Fibroblast of lung (primary cell): Measurements from ENCODE around the gene NKX1-2. TPM values are rescaled to one million over a fixed set of nuclear protein-coding genes. Genes with fewer than 3 reads are reported as not detected.

ENCODE experiments used
- DNase-seq, 2 donors: peaks; one replicate each; pipeline versions ENCODE4 v3.0.0 to v3.0.0-alpha.2; 2010; ENCODE audit warnings: low read depth in 2 of 2
- H2AFZ ChIP-seq: 2 replicates; pipeline ENCODE4 v1.5.1; 2012; ENCODE audit warnings: low read length, control low read depth, inconsistent platforms
- H3K27ac ChIP-seq: 2 replicates; pipeline ENCODE4 v1.5.1; 2011; ENCODE audit warnings: low read length, control low read depth; ENCODE audit not compliant: insufficient read depth
- H3K27me3 ChIP-seq: 2 replicates; pipeline ENCODE4 v1.5.1; 2011; ENCODE audit warnings: mild to moderate bottlenecking, low read length; ENCODE audit not compliant: control insufficient read depth, insufficient read depth
- H3K36me3 ChIP-seq: 2 replicates; pipeline ENCODE4 v1.5.1; 2011; ENCODE audit warnings: low read length; ENCODE audit not compliant: control insufficient read depth, insufficient read depth
- H3K4me1 ChIP-seq: 2 replicates; pipeline ENCODE4 v1.5.1; 2011; ENCODE audit warnings: low read length; ENCODE audit not compliant: control insufficient read depth, insufficient read depth; ENCODE audit errors: extremely low read depth
- H3K4me2 ChIP-seq: 2 replicates; pipeline ENCODE4 v1.5.1; 2011; ENCODE audit warnings: low read length, control low read depth; ENCODE audit not compliant: insufficient read depth; ENCODE audit errors: extremely low read depth
- H3K4me3 ChIP-seq, 4 experiments: fragments of 200-600 bp in 1 of 4; sonication (generic) in 1 of 4; replicated peaks in 1 of 4; 2 replicates each; pipeline ENCODE4 v1.5.1; 2011 to 2016; ENCODE audit warnings: low read length in 4 of 4, low read depth in 3 of 4, mild to moderate bottlenecking in 3 of 4, control low read depth in 2 of 4, inconsistent platforms in 1 of 4, mixed read lengths in 1 of 4; ENCODE audit not compliant: insufficient read depth in 1 of 4; ENCODE audit errors: control extremely low read depth in 1 of 4
- H3K79me2 ChIP-seq: 2 replicates; pipeline ENCODE4 v1.5.1; 2012; ENCODE audit warnings: mild to moderate bottlenecking, low read length, inconsistent platforms; ENCODE audit not compliant: control insufficient read depth, insufficient read depth
- H3K9ac ChIP-seq: 2 replicates; pipeline ENCODE4 v1.5.1; 2011; ENCODE audit warnings: mild to moderate bottlenecking, low read length, control low read depth; ENCODE audit not compliant: insufficient read depth
- H3K9me3 ChIP-seq: 2 replicates; pipeline ENCODE4 v1.5.1; 2012; ENCODE audit warnings: low read depth, low read length; ENCODE audit not compliant: control insufficient read depth, insufficient read depth
- H4K20me1 ChIP-seq: 2 replicates; pipeline ENCODE4 v1.5.1; 2011; ENCODE audit warnings: low read length; ENCODE audit not compliant: control insufficient read depth, insufficient read depth; ENCODE audit errors: extremely low read depth
- EZH2 ChIP-seq: IDR thresholded peaks from 2 replicates; pipeline ENCODE4 v1.5.1; 2012; ENCODE audit warnings: low read length, control low read depth, mild to moderate bottlenecking; ENCODE audit errors: missing control alignments
- polyA plus RNA-seq, 2 donors: library from polyadenylated mRNA; depleted of rRNA in 1 of 2; stranded (reverse) in 1 of 2; unstranded in 1 of 2; fragments of >200 nt; gene quantifications; 2 replicates each; pipeline ENCODE4 v1.2.1, GENCODE V29; 2011 to 2012; ENCODE audit warnings: missing spikeins in 1 of 2
- total RNA-seq: library from RNA; depleted of rRNA; stranded (reverse); fragments of >200 nt; gene quantifications from 2 replicates; pipeline ENCODE4 v1.2.1, GENCODE V29; 2014
- TF ChIP-seq, protein P1 (sequence below), 2 donors: IDR thresholded peaks in 1 of 2; conservative IDR thresholded peaks in 1 of 2; 1 replicate in 1 of 2; 2 replicates in 1 of 2; pipeline ENCODE4 v1.5.1; 2011 to 2012; ENCODE audit warnings: low read length in 2 of 2, control low read depth in 1 of 2, inconsistent platforms in 1 of 2, low read depth in 1 of 2, mild to moderate bottlenecking in 1 of 2

NKX1-2 gene
- total and polyA plus RNA-seq, 2 donors (not counting 1 experiment from before 2014, with no cell fraction given), result not detected

DNA sequence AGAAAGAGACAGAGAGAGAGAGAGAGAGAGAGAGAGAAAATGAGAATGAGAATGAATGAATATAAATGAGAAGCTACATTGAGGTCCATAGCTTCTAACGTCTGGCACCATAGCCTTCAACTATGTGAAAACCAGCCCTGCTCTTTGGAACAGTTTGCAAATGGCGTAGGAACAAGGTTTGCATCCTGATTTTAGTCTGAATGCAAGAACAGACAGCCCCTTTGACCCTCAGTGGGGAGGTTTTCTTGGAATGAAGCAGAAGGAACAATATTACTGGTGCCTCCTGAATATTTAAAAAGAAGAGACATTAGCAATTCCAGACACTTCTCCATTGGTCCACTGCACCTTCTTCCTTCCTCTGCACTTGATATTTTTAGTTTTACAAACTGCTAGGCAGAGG is 34.8 kb upstream of the NKX1-2 start:
- Histone ChIP-seq H3K27ac (no peak overlapping the region), H3K4me3 (no peak overlapping the region), H3K27me3 (no peaks in the 10 kb centered on the region), H3K9ac (no peak overlapping the region), H4K20me1 (no peaks in the 10 kb centered on the region), H3K4me1 (no peaks in the 10 kb centered on the region), H3K36me3 (no peaks in the 10 kb centered on the region), H3K79me2 (no peaks in the 10 kb centered on the region), H2AFZ (no peak overlapping the region), H3K4me2 (no peak overlapping the region), H3K9me3 (no peaks in the 10 kb centered on the region)
- DNase-seq, result no peak
- TF ChIP-seq, protein P1, sequence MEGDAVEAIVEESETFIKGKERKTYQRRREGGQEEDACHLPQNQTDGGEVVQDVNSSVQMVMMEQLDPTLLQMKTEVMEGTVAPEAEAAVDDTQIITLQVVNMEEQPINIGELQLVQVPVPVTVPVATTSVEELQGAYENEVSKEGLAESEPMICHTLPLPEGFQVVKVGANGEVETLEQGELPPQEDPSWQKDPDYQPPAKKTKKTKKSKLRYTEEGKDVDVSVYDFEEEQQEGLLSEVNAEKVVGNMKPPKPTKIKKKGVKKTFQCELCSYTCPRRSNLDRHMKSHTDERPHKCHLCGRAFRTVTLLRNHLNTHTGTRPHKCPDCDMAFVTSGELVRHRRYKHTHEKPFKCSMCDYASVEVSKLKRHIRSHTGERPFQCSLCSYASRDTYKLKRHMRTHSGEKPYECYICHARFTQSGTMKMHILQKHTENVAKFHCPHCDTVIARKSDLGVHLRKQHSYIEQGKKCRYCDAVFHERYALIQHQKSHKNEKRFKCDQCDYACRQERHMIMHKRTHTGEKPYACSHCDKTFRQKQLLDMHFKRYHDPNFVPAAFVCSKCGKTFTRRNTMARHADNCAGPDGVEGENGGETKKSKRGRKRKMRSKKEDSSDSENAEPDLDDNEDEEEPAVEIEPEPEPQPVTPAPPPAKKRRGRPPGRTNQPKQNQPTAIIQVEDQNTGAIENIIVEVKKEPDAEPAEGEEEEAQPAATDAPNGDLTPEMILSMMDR (conservative IDR thresholded peaks at IDR 0.05 in 1 of 2, IDR thresholded peaks at IDR 0.05 in 1 of 2; ENCODE audit: low read depth in 1 of 2, low read length in 2 of 2), result no peak
- no peak for TF ChIP-seq EZH2

DNA sequence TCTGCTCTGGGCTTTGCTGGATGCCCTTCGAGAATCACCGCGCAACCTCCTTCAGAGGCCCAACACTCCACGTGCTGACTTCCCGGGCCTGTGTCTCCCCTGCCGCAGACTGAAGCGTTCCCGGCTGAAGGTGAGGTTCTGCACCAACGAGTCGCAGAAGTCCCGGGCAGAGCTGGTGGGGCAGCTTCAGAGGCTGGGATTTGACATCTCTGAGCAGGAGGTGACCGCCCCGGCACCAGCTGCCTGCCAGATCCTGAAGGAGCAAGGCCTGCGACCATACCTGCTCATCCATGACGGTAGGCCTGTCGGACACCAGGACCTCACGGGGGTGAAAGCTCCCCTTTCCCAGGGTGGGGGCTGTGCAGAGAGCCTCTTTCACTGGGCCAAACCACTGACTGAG is 34.2 kb upstream of the NKX1-2 start:
- Histone ChIP-seq H3K4me2 (no peak overlapping the region), H3K27me3 (no peaks in the 10 kb centered on the region), H3K27ac (no peak overlapping the region), H3K9ac (no peak overlapping the region), H3K79me2 (no peaks in the 10 kb centered on the region), H2AFZ (no peak overlapping the region), H4K20me1 (no peaks in the 10 kb centered on the region), H3K4me1 (no peaks in the 10 kb centered on the region), H3K4me3 (no peak overlapping the region), H3K36me3 (no peaks in the 10 kb centered on the region), H3K9me3 (no peaks in the 10 kb centered on the region)
- no peak for DNase-seq
- TF ChIP-seq EZH2, result no peak
- TF ChIP-seq, protein P1 (conservative IDR thresholded peaks at IDR 0.05 in 1 of 2, IDR thresholded peaks at IDR 0.05 in 1 of 2; ENCODE audit: low read depth in 1 of 2, low read length in 2 of 2), result no peak

DNA sequence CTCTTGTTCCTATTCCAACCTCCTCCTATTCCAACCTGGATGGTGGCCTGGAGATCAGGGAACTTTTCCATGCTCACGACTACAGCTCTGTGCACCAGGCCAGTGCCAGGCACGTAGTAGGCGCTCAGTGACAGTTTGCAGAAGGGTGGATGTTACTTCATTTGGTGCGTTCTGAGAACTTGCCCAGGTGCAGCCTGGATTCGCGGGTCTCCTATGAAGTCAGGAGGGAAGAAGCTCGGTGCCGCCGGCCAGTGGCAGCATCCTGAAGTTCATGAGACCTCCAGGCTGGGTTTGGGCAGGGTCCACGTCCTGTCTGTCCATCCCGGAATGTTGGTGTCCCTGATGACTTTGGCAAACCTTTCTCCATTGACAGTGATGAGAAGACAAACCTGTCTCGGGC is 33.0 kb upstream of the NKX1-2 start:
- H3K9me3 ChIP-seq, result no peaks in the 10 kb centered on the region
- H3K4me3 ChIP-seq, result no peak overlapping the region
- DNase-seq, result no peak
- H3K4me1 ChIP-seq, result no peaks in the 10 kb centered on the region
- H4K20me1 ChIP-seq, result no peaks in the 10 kb centered on the region
- H3K9ac ChIP-seq, result no peak overlapping the region
- no peak overlapping the region for H2AFZ ChIP-seq
- no peaks in the 10 kb centered on the region for H3K27me3 ChIP-seq
- TF ChIP-seq, protein P1 (conservative IDR thresholded peaks at IDR 0.05 in 1 of 2, IDR thresholded peaks at IDR 0.05 in 1 of 2; ENCODE audit: low read depth in 1 of 2, low read length in 2 of 2), result no peak
- no peak for TF ChIP-seq EZH2
- H3K79me2 ChIP-seq, result no peaks in the 10 kb centered on the region
- H3K36me3 ChIP-seq, result no peaks in the 10 kb centered on the region
- no peak overlapping the region for H3K27ac ChIP-seq
- H3K4me2 ChIP-seq, result no peak overlapping the region
